Measurements from ENCODE around the gene MAN2A2.

Gene MAN2A2

DNA sequence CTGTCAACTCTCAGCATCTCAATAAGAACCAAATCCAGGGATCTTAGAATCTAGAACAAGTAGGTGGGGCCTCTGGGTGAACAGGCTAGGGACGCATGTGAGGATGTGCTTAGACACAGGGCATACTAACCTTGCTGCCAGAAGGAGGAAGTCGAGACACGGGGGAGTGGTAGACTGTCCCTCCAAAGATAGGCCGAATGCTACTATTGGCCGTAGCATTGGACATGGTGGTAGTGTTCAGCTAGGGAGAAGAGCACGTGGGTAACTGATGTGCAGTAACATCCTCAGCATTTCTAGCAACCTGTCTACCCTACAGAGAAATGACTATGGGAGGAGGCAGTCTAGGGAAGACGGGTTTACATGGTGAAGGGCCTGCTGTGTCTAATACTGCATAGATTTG lies 67.2 kb downstream of the MAN2A2 start:
- DNase-seq, result no peak

DNA sequence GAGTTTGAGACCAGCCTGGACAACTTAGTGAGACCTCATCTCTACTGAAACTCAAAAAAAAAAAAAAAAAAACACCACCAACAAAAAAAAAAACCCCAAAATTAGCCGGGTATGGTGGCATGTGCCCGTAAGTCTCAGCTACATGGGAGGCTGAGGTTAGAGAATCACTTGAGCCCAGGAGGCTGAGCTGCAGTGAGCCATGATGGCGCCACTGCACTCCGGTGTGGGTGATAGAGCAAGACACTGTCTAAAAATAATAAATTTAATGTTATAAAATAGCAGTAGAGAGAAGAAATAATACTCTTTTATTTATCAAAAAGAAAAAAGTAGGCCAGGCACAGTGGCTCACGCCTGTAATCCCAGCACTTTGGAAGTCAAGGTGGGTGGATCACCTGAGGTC lies 69.0 kb downstream of the MAN2A2 start:
- DNase-seq, result no peak
